Measurements from ENCODE around the gene PCA3. TPM values are rescaled to one million over a fixed set of nuclear protein-coding genes. Genes with fewer than 3 reads are reported as not detected.

Gene PCA3
- total RNA-seq, 1 experiment from 2014 or later, result not detected

DNA sequence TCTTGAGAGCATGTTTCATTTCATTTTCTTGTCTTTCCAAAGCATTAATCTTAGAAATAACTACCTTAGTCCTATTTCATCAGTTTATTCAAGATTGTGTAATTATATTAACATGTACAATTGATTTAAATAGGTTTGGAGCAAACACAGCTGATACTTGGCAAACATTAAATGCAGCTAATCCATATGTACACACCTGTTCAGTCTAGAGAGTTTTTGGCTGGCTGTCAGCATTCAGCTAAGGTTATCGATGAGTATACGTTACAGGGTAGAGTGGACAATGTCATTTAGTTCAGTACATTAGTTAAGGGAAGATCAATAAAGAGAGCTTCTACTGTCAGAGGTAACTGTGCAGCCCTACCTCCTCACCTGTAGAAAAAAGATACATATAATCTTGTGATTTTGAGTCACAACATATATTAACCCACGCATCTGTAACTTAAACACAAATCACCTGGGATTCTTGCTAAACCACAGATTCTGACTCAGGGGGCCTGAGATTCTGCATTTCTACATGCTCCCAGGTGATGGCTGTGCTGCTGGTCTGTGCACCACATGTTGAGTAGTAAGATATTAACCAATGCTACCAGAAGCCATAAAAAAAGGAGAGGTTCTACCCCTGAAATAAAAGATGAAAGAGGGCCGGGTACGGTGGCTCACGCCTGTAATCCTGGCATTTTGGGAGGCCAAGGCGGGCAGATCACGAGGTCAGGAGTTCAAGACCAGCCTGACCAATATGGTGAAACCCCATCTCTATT is 34.1 kb upstream of the PCA3 start:
- intact Hi-C loops (cut with micrococcal nuclease; ENCODE audit: unreplicated experiment), result no loop called here
- Mint-ChIP-seq H3K4me3 (ENCODE audit: unreplicated experiment) (no peak overlapping the region), H3K9me3 (ENCODE audit: unreplicated experiment) (no peaks in the 10 kb centered on the region), H3K27me3 (ENCODE audit: insufficient read depth, unreplicated experiment) (no peaks in the 10 kb centered on the region), H3K27ac (ENCODE audit: unreplicated experiment) (no peak overlapping the region), H3K36me3 (ENCODE audit: insufficient read depth, unreplicated experiment) (no peaks in the 10 kb centered on the region), H3K4me1 (ENCODE audit: low read depth, unreplicated experiment) (no peaks in the 10 kb centered on the region)
- ChIA-PET POLR2A (no interaction called here), CTCF (no interaction called here)
- no TSS peak for BruUV-seq (replicated peaks)
- Histone ChIP-seq H3K4me1 (no peaks in the 10 kb centered on the region), H3K4me3 (ENCODE audit: low read depth, low read length) (no peak overlapping the region), H3K27me3 (replicated peaks; ENCODE audit: control insufficient read depth, insufficient read depth, low read length) (no peaks in the 10 kb centered on the region), H3K36me3 (ENCODE audit: control insufficient read depth, insufficient read depth, low read length) (no peaks in the 10 kb centered on the region), H3K9me3 (no peaks in the 10 kb centered on the region)
- DNase-seq, result peak in 1 of 2 experiments; percentile 0
- TF ChIP-seq, protein P1, sequence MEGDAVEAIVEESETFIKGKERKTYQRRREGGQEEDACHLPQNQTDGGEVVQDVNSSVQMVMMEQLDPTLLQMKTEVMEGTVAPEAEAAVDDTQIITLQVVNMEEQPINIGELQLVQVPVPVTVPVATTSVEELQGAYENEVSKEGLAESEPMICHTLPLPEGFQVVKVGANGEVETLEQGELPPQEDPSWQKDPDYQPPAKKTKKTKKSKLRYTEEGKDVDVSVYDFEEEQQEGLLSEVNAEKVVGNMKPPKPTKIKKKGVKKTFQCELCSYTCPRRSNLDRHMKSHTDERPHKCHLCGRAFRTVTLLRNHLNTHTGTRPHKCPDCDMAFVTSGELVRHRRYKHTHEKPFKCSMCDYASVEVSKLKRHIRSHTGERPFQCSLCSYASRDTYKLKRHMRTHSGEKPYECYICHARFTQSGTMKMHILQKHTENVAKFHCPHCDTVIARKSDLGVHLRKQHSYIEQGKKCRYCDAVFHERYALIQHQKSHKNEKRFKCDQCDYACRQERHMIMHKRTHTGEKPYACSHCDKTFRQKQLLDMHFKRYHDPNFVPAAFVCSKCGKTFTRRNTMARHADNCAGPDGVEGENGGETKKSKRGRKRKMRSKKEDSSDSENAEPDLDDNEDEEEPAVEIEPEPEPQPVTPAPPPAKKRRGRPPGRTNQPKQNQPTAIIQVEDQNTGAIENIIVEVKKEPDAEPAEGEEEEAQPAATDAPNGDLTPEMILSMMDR (IDR thresholded peaks at IDR 0.05; ENCODE audit: insufficient read depth in 1 of 2, low read depth in 1 of 2, low read length in 1 of 2, severe bottlenecking in 1 of 2, unreplicated experiment in 1 of 2), result no peak

DNA sequence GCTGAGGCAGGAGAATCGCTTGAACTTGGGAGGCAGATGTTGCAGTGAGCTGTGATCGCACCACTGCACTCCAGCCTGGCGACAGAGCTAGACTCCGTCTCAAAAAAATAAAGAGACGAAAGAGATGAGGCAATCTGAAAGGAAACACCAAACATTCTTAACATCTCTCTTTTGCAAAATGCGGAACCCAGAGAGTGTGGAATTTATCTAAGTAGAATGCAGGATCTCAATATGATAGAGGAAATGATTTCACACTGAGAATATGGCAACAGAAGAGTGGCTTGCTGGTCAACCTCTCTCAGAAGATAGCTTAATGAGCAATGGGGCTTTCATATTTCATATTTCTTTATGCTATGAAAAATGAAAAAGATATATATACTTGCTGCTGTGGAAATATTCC is 33.4 kb upstream of the PCA3 start:
- Histone ChIP-seq H3K36me3 (ENCODE audit: control insufficient read depth, insufficient read depth, low read length) (no peaks in the 10 kb centered on the region), H3K27me3 (replicated peaks; ENCODE audit: control insufficient read depth, insufficient read depth, low read length) (no peaks in the 10 kb centered on the region), H3K4me3 (ENCODE audit: low read depth, low read length) (no peak overlapping the region), H3K9me3 (no peaks in the 10 kb centered on the region), H3K4me1 (no peaks in the 10 kb centered on the region)
- H3K4me3 Mint-ChIP-seq (ENCODE audit: unreplicated experiment), result no peak overlapping the region
- intact Hi-C loops (cut with micrococcal nuclease; ENCODE audit: unreplicated experiment), result no loop called here
- DNase-seq, result no peak
- TF ChIP-seq, protein P1 (IDR thresholded peaks at IDR 0.05; ENCODE audit: insufficient read depth in 1 of 2, low read depth in 1 of 2, low read length in 1 of 2, severe bottlenecking in 1 of 2, unreplicated experiment in 1 of 2), result no peak
- no peaks in the 10 kb centered on the region for H3K9me3 Mint-ChIP-seq (ENCODE audit: unreplicated experiment)
- no peaks in the 10 kb centered on the region for H3K27me3 Mint-ChIP-seq (ENCODE audit: insufficient read depth, unreplicated experiment)
- H3K27ac Mint-ChIP-seq (ENCODE audit: unreplicated experiment), result no peak overlapping the region
- ChIA-PET POLR2A (no interaction called here), CTCF (no interaction called here)
- no peaks in the 10 kb centered on the region for H3K36me3 Mint-ChIP-seq (ENCODE audit: insufficient read depth, unreplicated experiment)
- H3K4me1 Mint-ChIP-seq (ENCODE audit: low read depth, unreplicated experiment), result no peaks in the 10 kb centered on the region
- BruUV-seq (replicated peaks), result no TSS peak

DNA sequence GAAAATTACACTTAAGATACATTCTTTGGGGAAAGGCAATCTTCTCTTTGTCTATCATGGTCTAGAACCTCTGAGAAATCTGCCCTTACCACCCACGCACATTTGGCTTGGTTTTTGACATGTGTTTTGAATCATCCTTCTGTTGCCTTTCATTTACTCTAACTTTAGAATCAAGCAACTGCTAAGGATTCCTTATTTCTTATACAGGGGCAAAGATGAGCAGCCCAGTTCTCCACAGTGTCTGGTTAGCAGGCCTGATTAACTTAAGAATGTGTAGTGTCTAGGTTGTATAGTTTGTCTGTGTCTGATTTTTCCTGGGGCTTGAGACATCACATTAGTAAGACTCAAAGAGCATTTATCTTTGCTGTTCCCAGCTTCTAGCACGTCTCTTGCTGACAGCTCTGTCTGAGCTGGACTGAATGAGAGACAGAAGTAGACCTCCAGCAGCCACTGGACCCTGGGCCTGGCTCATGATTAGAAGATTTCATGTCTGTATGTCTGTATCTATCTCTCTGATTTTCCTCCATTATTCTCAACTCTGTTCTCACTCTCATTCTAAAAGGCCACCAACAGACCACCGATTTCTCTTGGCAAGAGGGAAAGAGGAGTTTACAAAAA is 31.8 kb upstream of the PCA3 start:
- Mint-ChIP-seq H3K27me3 (ENCODE audit: insufficient read depth, unreplicated experiment) (no peaks in the 10 kb centered on the region), H3K4me1 (ENCODE audit: low read depth, unreplicated experiment) (no peaks in the 10 kb centered on the region), H3K4me3 (ENCODE audit: unreplicated experiment) (no peak overlapping the region), H3K36me3 (ENCODE audit: insufficient read depth, unreplicated experiment) (no peaks in the 10 kb centered on the region), H3K27ac (ENCODE audit: unreplicated experiment) (no peak overlapping the region), H3K9me3 (ENCODE audit: unreplicated experiment) (no peaks in the 10 kb centered on the region)
- Histone ChIP-seq H3K4me3 (ENCODE audit: low read depth, low read length) (no peak overlapping the region), H3K9me3 (no peaks in the 10 kb centered on the region), H3K36me3 (ENCODE audit: control insufficient read depth, insufficient read depth, low read length) (no peaks in the 10 kb centered on the region), H3K27me3 (replicated peaks; ENCODE audit: control insufficient read depth, insufficient read depth, low read length) (no peaks in the 10 kb centered on the region), H3K4me1 (no peaks in the 10 kb centered on the region)
- no TSS peak for BruUV-seq (replicated peaks)
- intact Hi-C loops (cut with micrococcal nuclease; ENCODE audit: unreplicated experiment), result no loop called here
- no peak for DNase-seq
- CTCF ChIA-PET, result no interaction called here
- POLR2A ChIA-PET, result no interaction called here
- TF ChIP-seq, protein P1 (IDR thresholded peaks at IDR 0.05; ENCODE audit: insufficient read depth in 1 of 2, low read depth in 1 of 2, low read length in 1 of 2, severe bottlenecking in 1 of 2, unreplicated experiment in 1 of 2), result no peak

Measured in Caco-2 (cell line).